VCaP (cell line): ENCODE measurements around the gene PAPPA.

Experiments used
- H3K27ac ChIP-seq: fragments of 450-650 bp; 2 replicates; pipeline ENCODE4 v1.5.1; 2017
- TF ChIP-seq, protein P1 (sequence below): fragments of 450-650 bp; conservative IDR thresholded peaks from 2 replicates; pipeline ENCODE4 v1.5.1; 2017; ENCODE audit warnings: mild to moderate bottlenecking, moderate library complexity

PAPPA gene

DNA sequence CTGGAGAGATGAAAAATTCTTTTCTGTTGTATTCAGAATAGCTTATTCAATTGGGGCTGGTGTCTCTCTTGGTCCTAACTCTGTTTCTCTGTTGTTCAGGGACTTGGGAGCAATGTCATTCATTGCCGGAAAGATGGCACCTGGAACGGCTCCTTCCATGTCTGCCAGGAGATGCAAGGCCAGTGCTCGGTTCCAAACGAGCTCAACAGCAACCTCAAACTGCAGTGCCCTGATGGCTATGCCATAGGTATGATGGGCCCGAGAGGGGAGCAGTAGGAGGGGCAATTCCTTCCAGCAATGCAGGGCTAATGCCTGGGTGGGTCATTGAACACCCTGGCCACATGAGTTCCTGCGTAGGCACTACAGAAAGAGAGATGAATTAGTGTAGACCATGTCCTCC lies 208.9 kb downstream of the PAPPA start:
- TF ChIP-seq, protein P1, sequence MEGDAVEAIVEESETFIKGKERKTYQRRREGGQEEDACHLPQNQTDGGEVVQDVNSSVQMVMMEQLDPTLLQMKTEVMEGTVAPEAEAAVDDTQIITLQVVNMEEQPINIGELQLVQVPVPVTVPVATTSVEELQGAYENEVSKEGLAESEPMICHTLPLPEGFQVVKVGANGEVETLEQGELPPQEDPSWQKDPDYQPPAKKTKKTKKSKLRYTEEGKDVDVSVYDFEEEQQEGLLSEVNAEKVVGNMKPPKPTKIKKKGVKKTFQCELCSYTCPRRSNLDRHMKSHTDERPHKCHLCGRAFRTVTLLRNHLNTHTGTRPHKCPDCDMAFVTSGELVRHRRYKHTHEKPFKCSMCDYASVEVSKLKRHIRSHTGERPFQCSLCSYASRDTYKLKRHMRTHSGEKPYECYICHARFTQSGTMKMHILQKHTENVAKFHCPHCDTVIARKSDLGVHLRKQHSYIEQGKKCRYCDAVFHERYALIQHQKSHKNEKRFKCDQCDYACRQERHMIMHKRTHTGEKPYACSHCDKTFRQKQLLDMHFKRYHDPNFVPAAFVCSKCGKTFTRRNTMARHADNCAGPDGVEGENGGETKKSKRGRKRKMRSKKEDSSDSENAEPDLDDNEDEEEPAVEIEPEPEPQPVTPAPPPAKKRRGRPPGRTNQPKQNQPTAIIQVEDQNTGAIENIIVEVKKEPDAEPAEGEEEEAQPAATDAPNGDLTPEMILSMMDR = no peak
- H3K27ac ChIP-seq = no peak overlapping the region

DNA sequence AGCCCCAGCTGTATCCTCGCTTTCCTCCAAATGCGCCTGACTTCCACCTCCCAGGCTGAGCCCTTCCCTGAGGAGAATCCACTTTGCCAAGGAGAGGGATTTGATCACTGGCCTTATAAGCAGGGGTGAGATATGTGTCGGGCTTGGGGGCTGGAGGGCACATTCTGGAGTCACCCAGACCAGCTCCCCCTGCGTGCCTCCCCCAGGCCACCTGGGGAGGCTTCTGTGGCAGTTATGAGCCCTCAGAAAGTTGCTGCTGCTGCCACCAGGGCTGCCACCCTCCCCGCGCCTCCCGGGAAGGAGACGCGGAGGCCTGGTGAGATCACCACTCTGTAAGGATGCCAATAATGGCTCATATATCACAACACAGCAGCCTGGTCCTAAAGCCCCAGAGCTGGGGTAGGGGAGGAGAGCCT lies 211.5 kb downstream of the PAPPA start:
- TF ChIP-seq, protein P1 = no peak
- no peak overlapping the region for H3K27ac ChIP-seq

DNA sequence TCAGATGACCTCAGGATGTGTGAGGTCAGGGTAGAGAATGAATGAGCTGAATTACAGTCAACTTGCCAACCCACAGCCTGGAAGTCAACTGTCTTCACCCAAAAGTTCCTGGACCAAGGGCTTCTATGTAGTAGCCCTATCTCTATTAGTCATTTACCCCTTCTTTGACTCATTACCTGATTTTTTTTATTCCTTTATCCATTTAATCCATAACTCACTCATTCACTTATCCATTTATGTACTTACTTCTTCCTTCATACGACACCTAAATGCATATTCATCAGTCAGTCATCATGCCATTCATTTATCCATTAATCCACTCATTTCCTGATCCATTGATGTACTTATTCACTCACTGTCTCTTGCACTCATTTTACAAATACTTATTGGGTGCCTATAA lies 212.7 kb downstream of the PAPPA start:
- H3K27ac ChIP-seq = no peak overlapping the region
- TF ChIP-seq, protein P1 = no peak

DNA sequence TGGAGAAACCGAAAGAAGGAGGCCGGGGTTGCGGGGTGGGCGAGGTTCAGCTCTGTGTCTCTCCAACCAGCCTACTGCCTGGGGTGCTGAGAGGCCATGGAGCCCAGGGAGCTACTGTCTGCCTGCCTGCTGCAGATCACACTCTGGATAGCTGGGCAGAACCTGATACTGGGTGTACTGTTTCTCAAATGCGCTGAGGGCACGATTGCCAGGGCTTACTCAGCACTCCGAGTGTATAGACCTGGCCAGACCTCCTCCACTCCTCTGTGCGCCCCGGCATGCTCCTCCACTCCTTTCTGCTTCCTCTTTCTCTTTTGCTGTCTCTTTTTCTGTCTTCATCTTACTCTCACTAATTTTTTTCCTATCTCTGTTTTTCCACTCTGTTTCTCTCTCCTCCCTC lies 215.1 kb downstream of the PAPPA start:
- no peak overlapping the region for H3K27ac ChIP-seq
- TF ChIP-seq, protein P1 = no peak

DNA sequence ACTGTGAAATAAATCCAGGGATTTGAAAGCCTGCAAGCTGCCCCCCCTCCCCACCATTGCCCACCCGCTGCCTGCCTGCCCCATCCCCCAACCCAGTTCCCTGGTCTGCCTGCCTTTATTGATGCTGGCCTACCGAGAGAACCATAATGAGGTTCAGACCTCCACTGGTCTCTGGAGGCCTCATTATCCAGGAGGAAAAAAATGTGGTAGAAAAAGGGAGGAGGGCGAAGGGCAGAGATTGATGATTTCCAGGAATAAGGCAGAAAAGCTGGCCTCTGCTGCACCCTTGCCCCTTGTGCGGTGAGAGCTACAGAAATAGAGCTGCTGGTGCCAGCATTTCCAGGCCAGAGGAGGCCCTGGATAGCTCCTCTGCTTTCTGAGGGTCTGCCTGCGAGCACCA lies 216.1 kb downstream of the PAPPA start:
- TF ChIP-seq, protein P1 = no peak

DNA sequence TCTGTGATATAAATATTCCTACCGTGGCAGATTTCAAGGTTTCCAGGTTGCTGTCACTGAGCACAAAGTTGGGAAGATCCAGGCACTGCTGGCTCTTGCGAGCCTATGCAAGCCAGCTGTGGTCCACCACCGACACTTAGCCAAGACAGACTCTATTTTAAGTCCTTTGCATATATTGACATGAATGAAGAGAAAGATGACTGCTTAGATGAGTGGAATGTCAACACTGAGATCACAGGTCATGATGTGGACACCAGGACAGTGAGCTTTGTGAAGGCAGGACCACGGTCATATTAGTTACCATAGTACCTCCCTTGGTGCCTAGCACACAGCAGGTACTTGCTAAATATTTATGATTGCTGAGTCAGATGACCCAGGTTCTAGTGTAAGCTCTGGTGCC lies 217.0 kb downstream of the PAPPA start:
- TF ChIP-seq, protein P1 = no peak
- H3K27ac ChIP-seq = no peak overlapping the region

More for the DNA sequence above, 216.1 kb downstream of the PAPPA start:
- H3K27ac ChIP-seq = no peak overlapping the region

DNA sequence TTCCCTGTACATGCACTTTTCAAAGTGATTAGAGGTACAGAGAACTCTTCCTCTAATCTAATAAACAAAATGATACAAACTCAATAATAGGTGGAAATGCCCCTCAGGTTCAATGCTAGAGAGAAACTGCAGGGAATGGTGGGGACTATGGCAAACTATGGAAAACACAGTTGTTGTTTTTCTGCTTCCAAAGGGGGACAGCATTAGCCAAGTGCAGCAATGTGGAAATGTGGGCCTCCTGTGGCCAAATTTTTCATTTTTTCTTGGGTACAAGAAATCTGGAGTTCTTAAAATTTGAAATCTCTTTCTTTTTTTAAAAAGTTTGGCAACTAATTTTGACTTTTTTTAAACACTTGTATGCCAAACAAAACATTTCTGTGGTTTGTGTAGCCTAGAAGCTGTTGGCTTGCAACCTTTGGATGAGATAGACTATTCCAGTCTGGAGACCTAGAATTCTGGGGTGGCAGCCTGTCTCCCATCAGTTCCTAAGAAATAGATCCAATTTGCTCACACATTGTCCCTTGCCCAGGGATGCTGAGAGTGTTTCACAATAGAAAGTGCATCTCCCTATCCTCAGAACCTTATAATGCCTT lies 218.6 kb downstream of the PAPPA start:
- TF ChIP-seq, protein P1 = no peak
- H3K27ac ChIP-seq = no peak overlapping the region
